ENCODE measurements around the gene TFAP2B.

The TFAP2B gene

DNA sequence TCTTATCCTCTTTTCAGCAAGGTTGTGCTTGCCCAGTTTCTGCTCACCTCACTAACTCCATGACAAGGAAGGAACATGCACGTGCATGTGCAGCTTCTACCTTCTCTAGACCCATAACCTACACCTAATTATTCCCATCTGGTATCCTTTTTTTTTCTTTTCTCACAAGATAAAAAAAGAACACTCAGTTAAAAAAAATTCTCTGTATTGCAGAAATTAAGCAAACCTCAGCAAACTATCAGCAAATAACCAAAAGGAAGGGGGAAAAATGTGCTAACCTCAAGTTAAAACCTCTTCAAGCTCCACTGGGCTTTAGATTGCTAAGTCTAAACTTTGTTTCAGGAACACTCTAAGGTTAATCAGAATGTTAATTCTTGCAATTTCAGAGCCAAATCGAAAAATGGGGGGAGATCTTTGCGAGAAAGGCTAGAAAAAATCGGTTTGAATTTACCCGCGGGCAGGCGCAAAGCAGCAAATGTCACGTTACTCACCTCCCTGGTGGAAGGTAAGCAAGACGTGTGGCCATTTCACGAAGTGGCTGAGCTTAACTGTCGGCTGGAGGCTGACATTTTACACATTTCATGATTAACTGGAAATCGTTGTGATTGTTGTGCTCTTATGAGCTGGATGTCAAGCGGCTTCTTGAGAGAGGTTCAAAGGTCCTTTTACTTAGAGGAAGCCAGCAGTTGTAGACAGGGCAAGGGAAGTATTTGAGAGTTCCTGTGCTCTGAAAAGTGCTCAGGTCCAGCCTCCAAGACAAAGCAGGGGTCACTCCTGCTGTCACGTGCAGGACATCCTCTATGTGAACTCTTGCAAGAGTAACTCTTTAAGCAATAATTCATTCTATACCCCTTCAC lies 19.1 kb downstream of the TFAP2B start:
- no peaks in the 10 kb centered on the region for H3K9me3 ChIP-seq (ENCODE audit: low read length)
- H3K4me2 ChIP-seq (ENCODE audit: low read length) = no peak overlapping the region
- no peaks in the 10 kb centered on the region for H3K79me2 ChIP-seq (ENCODE audit: insufficient read depth, low read length)
- no peak overlapping the region for H2AFZ ChIP-seq (ENCODE audit: low read length)
- no peak overlapping the region for H3K27ac ChIP-seq (ENCODE audit: low read depth, low read length, poor library complexity, severe bottlenecking)
- no peak overlapping the region for H3K9ac ChIP-seq (ENCODE audit: low read length)
- no peaks in the 10 kb centered on the region for H3K27me3 ChIP-seq (ENCODE audit: insufficient read depth, low read length)
- H3K4me3 ChIP-seq (ENCODE audit: low read depth, low read length, poor library complexity, severe bottlenecking) = no peak overlapping the region
- no peaks in the 10 kb centered on the region for H3K4me1 ChIP-seq (ENCODE audit: insufficient read depth, low read length, severe bottlenecking)
- no peaks in the 10 kb centered on the region for H3K36me3 ChIP-seq (ENCODE audit: insufficient read depth, low read length)
- H4K20me1 ChIP-seq (ENCODE audit: insufficient read depth, low read length) = no peaks in the 10 kb centered on the region
- no peaks in the 10 kb centered on the region for H3K9me2 ChIP-seq (ENCODE audit: low read depth, low read length)
- no peaks in the 10 kb centered on the region for H3F3A ChIP-seq (ENCODE audit: insufficient read depth, low read length)
- TF ChIP-seq, protein P1, sequence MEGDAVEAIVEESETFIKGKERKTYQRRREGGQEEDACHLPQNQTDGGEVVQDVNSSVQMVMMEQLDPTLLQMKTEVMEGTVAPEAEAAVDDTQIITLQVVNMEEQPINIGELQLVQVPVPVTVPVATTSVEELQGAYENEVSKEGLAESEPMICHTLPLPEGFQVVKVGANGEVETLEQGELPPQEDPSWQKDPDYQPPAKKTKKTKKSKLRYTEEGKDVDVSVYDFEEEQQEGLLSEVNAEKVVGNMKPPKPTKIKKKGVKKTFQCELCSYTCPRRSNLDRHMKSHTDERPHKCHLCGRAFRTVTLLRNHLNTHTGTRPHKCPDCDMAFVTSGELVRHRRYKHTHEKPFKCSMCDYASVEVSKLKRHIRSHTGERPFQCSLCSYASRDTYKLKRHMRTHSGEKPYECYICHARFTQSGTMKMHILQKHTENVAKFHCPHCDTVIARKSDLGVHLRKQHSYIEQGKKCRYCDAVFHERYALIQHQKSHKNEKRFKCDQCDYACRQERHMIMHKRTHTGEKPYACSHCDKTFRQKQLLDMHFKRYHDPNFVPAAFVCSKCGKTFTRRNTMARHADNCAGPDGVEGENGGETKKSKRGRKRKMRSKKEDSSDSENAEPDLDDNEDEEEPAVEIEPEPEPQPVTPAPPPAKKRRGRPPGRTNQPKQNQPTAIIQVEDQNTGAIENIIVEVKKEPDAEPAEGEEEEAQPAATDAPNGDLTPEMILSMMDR (IDR thresholded peaks at IDR 0.05; ENCODE audit: low read length) = no peak
- no peak for TF ChIP-seq EZH2 (IDR thresholded peaks at IDR 0.05; ENCODE audit: borderline replicate concordance, low read length)

DNA sequence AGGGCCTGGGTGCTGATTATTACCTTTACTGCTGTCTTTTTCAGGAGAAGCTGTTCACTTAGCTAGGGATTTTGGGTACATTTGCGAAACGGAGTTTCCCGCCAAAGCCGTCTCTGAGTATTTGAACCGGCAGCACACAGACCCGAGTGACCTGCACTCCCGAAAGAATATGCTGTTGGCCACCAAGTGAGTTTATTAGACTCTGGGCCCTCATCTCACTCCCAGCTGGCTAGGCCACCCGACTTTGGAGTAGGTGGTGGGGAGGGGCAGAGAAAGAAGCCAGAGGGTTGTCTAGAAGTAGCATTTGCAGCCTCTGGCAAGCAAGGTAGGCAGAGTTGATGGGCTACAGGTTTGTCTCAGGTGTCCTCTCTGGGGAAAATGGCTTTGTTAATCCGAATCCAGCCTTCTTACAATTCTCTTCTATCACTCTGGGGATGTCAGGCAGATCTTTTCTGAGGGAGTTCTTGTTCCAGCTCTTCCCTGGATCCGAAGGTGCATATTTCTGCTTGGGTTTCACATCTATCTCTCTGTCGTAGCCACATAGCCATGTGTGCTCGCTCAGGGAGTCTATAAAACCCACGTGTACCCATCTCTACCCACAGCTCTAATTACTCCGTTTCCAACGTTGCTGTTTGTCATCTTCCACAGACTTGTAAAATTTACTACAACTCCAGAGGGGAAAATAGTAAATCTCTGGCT lies 21.6 kb downstream of the TFAP2B start:
- TF ChIP-seq, protein P1 (IDR thresholded peaks at IDR 0.05; ENCODE audit: low read length) = no peak
- TF ChIP-seq EZH2 (IDR thresholded peaks at IDR 0.05; ENCODE audit: borderline replicate concordance, low read length) = no peak
- H3K4me2 ChIP-seq (ENCODE audit: low read length) = no peak overlapping the region
- H3K27me3 ChIP-seq (ENCODE audit: insufficient read depth, low read length) = no peaks in the 10 kb centered on the region
- H3K79me2 ChIP-seq (ENCODE audit: insufficient read depth, low read length) = no peaks in the 10 kb centered on the region
- no peaks in the 10 kb centered on the region for H3K9me2 ChIP-seq (ENCODE audit: low read depth, low read length)
- no peaks in the 10 kb centered on the region for H3K9me3 ChIP-seq (ENCODE audit: low read length)
- no peak overlapping the region for H3K4me3 ChIP-seq (ENCODE audit: low read depth, low read length, poor library complexity, severe bottlenecking)
- H3K4me1 ChIP-seq (ENCODE audit: insufficient read depth, low read length, severe bottlenecking) = no peaks in the 10 kb centered on the region
- no peak overlapping the region for H3K9ac ChIP-seq (ENCODE audit: low read length)
- no peaks in the 10 kb centered on the region for H3F3A ChIP-seq (ENCODE audit: insufficient read depth, low read length)
- no peak overlapping the region for H2AFZ ChIP-seq (ENCODE audit: low read length)
- H3K36me3 ChIP-seq (ENCODE audit: insufficient read depth, low read length) = no peaks in the 10 kb centered on the region
- H4K20me1 ChIP-seq (ENCODE audit: insufficient read depth, low read length) = no peaks in the 10 kb centered on the region
- no peak overlapping the region for H3K27ac ChIP-seq (ENCODE audit: low read depth, low read length, poor library complexity, severe bottlenecking)

DNA sequence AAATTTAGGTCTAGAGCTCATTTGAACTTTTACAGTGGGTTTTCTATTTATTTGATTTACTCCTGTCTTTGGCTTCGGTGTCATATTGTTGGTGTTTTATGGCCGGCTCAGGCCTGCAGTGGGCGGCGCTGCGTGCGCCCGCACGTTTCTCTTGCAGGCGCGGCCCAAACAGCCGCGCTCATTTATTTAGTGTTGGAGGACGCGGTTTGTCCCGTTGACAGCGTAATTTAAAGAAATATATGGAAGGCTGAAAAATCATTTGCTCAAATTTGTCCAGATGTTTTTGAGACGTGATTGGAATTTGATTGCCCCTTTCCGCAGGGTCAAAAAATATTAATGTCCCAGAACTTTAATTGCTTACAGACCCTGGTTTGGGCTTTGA lies 22.1 kb downstream of the TFAP2B start:
- no peak overlapping the region for H3K4me2 ChIP-seq (ENCODE audit: low read length)
- H4K20me1 ChIP-seq (ENCODE audit: insufficient read depth, low read length) = no peaks in the 10 kb centered on the region
- no peak overlapping the region for H3K4me3 ChIP-seq (ENCODE audit: low read depth, low read length, poor library complexity, severe bottlenecking)
- H3K36me3 ChIP-seq (ENCODE audit: insufficient read depth, low read length) = no peaks in the 10 kb centered on the region
- TF ChIP-seq, protein P1 (IDR thresholded peaks at IDR 0.05; ENCODE audit: low read length) = no peak
- TF ChIP-seq EZH2 (IDR thresholded peaks at IDR 0.05; ENCODE audit: borderline replicate concordance, low read length) = no peak
- no peak overlapping the region for H2AFZ ChIP-seq (ENCODE audit: low read length)
- no peaks in the 10 kb centered on the region for H3F3A ChIP-seq (ENCODE audit: insufficient read depth, low read length)
- no peaks in the 10 kb centered on the region for H3K4me1 ChIP-seq (ENCODE audit: insufficient read depth, low read length, severe bottlenecking)
- no peaks in the 10 kb centered on the region for H3K9me3 ChIP-seq (ENCODE audit: low read length)
- H3K27ac ChIP-seq (ENCODE audit: low read depth, low read length, poor library complexity, severe bottlenecking) = no peak overlapping the region
- H3K79me2 ChIP-seq (ENCODE audit: insufficient read depth, low read length) = no peaks in the 10 kb centered on the region
- no peaks in the 10 kb centered on the region for H3K27me3 ChIP-seq (ENCODE audit: insufficient read depth, low read length)
- no peak overlapping the region for H3K9ac ChIP-seq (ENCODE audit: low read length)
- H3K9me2 ChIP-seq (ENCODE audit: low read depth, low read length) = no peaks in the 10 kb centered on the region

All from OCI-LY1 (cell line).